ENCODE measurements around the gene GABRG3. TPM values are rescaled to one million over a fixed set of nuclear protein-coding genes. Genes with fewer than 3 reads are reported as not detected.

The GABRG3 gene
- total and polyA plus RNA-seq, 2 donors from 2014 or later: not detected

DNA sequence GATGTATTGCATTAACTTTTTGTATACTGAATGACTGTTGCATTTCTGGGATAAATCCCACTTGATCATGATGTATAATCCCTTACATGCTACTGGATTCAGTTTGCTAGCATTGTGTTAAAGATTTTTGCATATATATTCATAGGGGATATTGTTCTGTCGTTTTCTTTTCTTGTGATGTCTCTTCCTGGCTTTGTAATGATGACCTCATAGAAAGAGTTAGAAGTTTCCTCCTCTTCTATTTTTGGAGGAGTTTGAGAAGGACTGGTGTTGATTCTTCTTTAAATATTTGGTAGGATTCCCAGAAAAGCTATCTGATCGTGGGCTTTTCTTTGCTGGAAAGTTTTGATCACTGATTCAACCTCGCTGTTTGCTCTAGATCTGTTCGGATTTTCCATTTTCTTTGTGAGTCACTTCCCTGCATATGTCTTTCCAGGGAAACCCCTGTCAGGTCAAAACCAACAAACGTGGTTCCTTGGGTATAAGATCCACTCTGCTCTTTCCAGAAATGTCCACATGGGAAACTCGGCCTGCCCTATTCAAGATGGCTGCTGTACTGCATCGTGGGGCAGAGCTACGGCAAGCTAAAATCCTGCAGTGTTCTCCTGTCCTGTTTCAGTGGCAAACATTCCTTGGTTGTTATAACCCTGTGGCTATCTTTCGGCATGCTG, 120.4 kb downstream of the GABRG3 start:
- DNase-seq: no peak
- no peak overlapping the region for H3K4me3 ChIP-seq (ENCODE audit: low read length in 3 of 3)
- intact Hi-C loops (cut with DNase I): no loop called here
- no peaks in the 10 kb centered on the region for H3K27me3 ChIP-seq (ENCODE audit: control insufficient read depth, insufficient read depth, low read length)
- H3K4me1 ChIP-seq (ENCODE audit: control insufficient read depth in 2 of 3, insufficient read depth in 2 of 3, low read depth in 1 of 3, low read length in 3 of 3): peaks cover 0 to 5% (median 2%) of the 10 kb centered on the region in 3 donors
- no peak for FAIRE-seq
- no peak overlapping the region for H3K27ac ChIP-seq (ENCODE audit: low read depth in 2 of 2, low read length in 2 of 2)
- H3K9ac ChIP-seq (ENCODE audit: low read length in 3 of 3): no peak overlapping the region
- no peak for TF ChIP-seq CTCF (IDR thresholded peaks at IDR 0.05; ENCODE audit: borderline replicate concordance, extremely low read depth, insufficient read depth)
- H3K36me3 ChIP-seq (ENCODE audit: control insufficient read depth in 2 of 3, insufficient read depth in 3 of 3, low read length in 3 of 3): no peaks in the 10 kb centered on the region
- peaks cover 0 to 7% (median 0%) of the 10 kb centered on the region in 3 donors for H3K9me3 ChIP-seq (ENCODE audit: control insufficient read depth in 2 of 3, insufficient read depth in 1 of 3, low read length in 3 of 3)

DNA sequence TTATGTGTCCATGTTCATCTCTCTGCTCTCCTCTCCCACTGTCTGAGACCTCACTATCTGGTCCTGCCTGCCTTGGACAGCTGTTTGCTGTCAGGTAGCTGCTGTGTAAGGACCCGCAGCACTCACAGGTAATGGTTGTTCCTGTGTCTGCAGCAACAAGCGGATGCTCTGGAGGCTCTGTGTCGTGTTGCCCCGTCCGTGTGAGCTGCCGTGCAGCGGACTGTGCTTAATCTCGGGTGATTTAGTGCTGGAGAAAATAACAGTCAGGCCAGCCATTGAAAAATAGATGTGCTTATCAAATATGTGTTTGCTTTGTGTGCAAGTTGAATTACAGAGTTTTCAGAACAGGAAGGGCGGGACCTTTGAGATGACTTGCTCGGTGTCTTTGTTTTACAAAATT, 121.4 kb downstream of the GABRG3 start:
- no peak for FAIRE-seq
- no peak for DNase-seq
- Histone ChIP-seq H3K9me3 (ENCODE audit: control insufficient read depth in 2 of 3, insufficient read depth in 1 of 3, low read length in 3 of 3) (peaks cover 0 to 7% (median 0%) of the 10 kb centered on the region in 3 donors), H3K9ac (ENCODE audit: low read length in 3 of 3) (no peak overlapping the region), H3K36me3 (ENCODE audit: control insufficient read depth in 2 of 3, insufficient read depth in 3 of 3, low read length in 3 of 3) (no peaks in the 10 kb centered on the region), H3K4me1 (ENCODE audit: control insufficient read depth in 2 of 3, insufficient read depth in 2 of 3, low read depth in 1 of 3, low read length in 3 of 3) (peaks cover 0 to 5% (median 2%) of the 10 kb centered on the region in 3 donors), H3K4me3 (ENCODE audit: low read length in 3 of 3) (no peak overlapping the region), H3K27me3 (ENCODE audit: control insufficient read depth, insufficient read depth, low read length) (no peaks in the 10 kb centered on the region), H3K27ac (ENCODE audit: low read depth in 2 of 2, low read length in 2 of 2) (no peak overlapping the region)
- no peak for TF ChIP-seq CTCF (IDR thresholded peaks at IDR 0.05; ENCODE audit: borderline replicate concordance, extremely low read depth, insufficient read depth)
- intact Hi-C loops (cut with DNase I): no loop called here

DNA sequence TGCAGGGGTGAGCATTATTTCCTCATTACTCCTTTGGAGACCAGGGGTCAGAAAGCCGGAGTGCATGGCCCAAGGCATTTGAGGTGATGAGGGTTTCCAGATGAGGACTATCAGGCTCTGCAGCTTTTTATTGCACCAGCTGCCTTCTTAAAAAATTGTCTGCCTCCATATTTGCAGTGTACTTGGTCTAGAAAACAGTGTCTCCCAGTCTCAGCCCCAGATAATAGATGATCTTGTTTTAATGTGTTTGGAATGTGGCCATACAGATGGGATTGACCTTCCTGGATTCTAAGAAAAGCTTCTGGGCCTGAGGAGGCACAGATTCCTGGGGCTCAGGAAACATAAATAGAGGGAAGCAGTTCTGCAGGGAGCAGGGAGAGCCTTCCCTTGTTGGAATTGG, 123.3 kb downstream of the GABRG3 start:
- Histone ChIP-seq H3K27me3 (ENCODE audit: control insufficient read depth, insufficient read depth, low read length) (no peaks in the 10 kb centered on the region), H3K4me1 (ENCODE audit: control insufficient read depth in 2 of 3, insufficient read depth in 2 of 3, low read depth in 1 of 3, low read length in 3 of 3) (peaks cover 0 to 5% (median 2%) of the 10 kb centered on the region in 3 donors), H3K27ac (ENCODE audit: low read depth in 2 of 2, low read length in 2 of 2) (no peak overlapping the region), H3K9ac (ENCODE audit: low read length in 3 of 3) (no peak overlapping the region), H3K4me3 (ENCODE audit: low read length in 3 of 3) (no peak overlapping the region), H3K36me3 (ENCODE audit: control insufficient read depth in 2 of 3, insufficient read depth in 3 of 3, low read length in 3 of 3) (no peaks in the 10 kb centered on the region), H3K9me3 (ENCODE audit: control insufficient read depth in 2 of 3, insufficient read depth in 1 of 3, low read length in 3 of 3) (peaks cover 0 to 7% (median 0%) of the 10 kb centered on the region in 3 donors)
- FAIRE-seq (no peak), DNase-seq (peak in 2 of 5 donors; percentile 33 to 72)
- TF ChIP-seq CTCF (IDR thresholded peaks at IDR 0.05; ENCODE audit: borderline replicate concordance, extremely low read depth, insufficient read depth): no peak
- intact Hi-C loops (cut with DNase I): no loop called here
